ENCODE results near the gene ACOT13. TPM values are rescaled to one million over a fixed set of nuclear protein-coding genes. Genes with fewer than 3 reads are reported as not detected.
A peak's percentile ranks its signal among the peaks of the same experiment; 100 is the strongest.
"Not testable (repeated sequence)": the region's sequence is repeated elsewhere in the genome, so short reads cannot be mapped to it uniquely, and the experiment has no call there.

Gene ACOT13
- total and polyA plus RNA-seq, 5 donors from 2014 or later: 2.9 to 26.7 (median 15.1) TPM

GRCh38 chr6:24649691-24650090 is 17.2 kb upstream of the ACOT13 start:
- peaks cover 22% of the 10 kb centered on the region for H3K36me3 Mint-ChIP-seq
- Histone ChIP-seq H3K4me1 (ENCODE audit: control insufficient read depth, insufficient read depth, low read length, poor library complexity, severe bottlenecking) (peaks cover 14% of the 10 kb centered on the region), H3K9me3 (ENCODE audit: control insufficient read depth in 2 of 2, low read length in 2 of 2) (no peaks in the 10 kb centered on the region), H3K4me3 (ENCODE audit: low read depth, low read length) (no peak overlapping the region), H3K36me3 (ENCODE audit: control insufficient read depth, insufficient read depth, low read length) (peaks cover 36% of the 10 kb centered on the region), H3K27ac (ENCODE audit: insufficient read depth, low read length, poor library complexity, severe bottlenecking) (no peak overlapping the region), H3K27me3 (ENCODE audit: control insufficient read depth, insufficient read depth, low read length) (peaks cover 5% of the 10 kb centered on the region)
- peaks cover 7 to 34% (median 25%) of the 10 kb centered on the region in 4 donors for H3K4me1 Mint-ChIP-seq
- DNase-seq (no peak), ATAC-seq (ENCODE audit: low read depth in 2 of 2) (no peak)
- no peaks in the 10 kb centered on the region for H3K9me3 Mint-ChIP-seq
- H3K27ac Mint-ChIP-seq: peak overlapping the region in 1 of 3 donors; percentile 56
- H3K27me3 Mint-ChIP-seq: peaks cover 22% of the 10 kb centered on the region
- no peak overlapping the region for H3K4me3 Mint-ChIP-seq

- peaks cover 11 to 34% (median 23%) of the 10 kb centered on the region in 4 donors for H3K4me1 Mint-ChIP-seq
- H3K9me3 ChIP-seq (ENCODE audit: control insufficient read depth in 2 of 2, low read length in 2 of 2): no peaks in the 10 kb centered on the region
Observed at GRCh38 chr6:24650365-24650764, 16.5 kb upstream of the ACOT13 start.

GRCh38 chr6:24655215-24655614 is 11.7 kb upstream of the ACOT13 start:
- Mint-ChIP-seq H3K9me3 (no peaks in the 10 kb centered on the region), H3K27ac (no peak overlapping the region), H3K4me3 (no peak overlapping the region), H3K36me3 (peaks cover 46% of the 10 kb centered on the region), H3K4me1 (peaks cover 24 to 59% (median 49%) of the 10 kb centered on the region in 4 donors), H3K27me3 (no peaks in the 10 kb centered on the region)
- Histone ChIP-seq H3K36me3 (ENCODE audit: control insufficient read depth, insufficient read depth, low read length) (peaks cover 52% of the 10 kb centered on the region), H3K27me3 (ENCODE audit: control insufficient read depth, insufficient read depth, low read length) (no peaks in the 10 kb centered on the region), H3K9me3 (ENCODE audit: control insufficient read depth in 2 of 2, low read length in 2 of 2) (no peaks in the 10 kb centered on the region), H3K27ac (ENCODE audit: insufficient read depth, low read length, poor library complexity, severe bottlenecking) (no peak overlapping the region), H3K4me1 (ENCODE audit: control insufficient read depth, insufficient read depth, low read length, poor library complexity, severe bottlenecking) (peaks cover 6% of the 10 kb centered on the region), H3K4me3 (ENCODE audit: low read depth, low read length) (no peak overlapping the region)
- peak in 1 of 2 donors; percentile 28 for ATAC-seq (ENCODE audit: low read depth in 2 of 2)
- DNase-seq: no peak

More at GRCh38 chr6:24650365-24650764, 16.5 kb upstream of the ACOT13 start:
- Histone ChIP-seq H3K4me1 (ENCODE audit: control insufficient read depth, insufficient read depth, low read length, poor library complexity, severe bottlenecking) (peaks cover 11% of the 10 kb centered on the region), H3K27me3 (ENCODE audit: control insufficient read depth, insufficient read depth, low read length) (no peaks in the 10 kb centered on the region), H3K36me3 (ENCODE audit: control insufficient read depth, insufficient read depth, low read length) (peaks cover 40% of the 10 kb centered on the region), H3K27ac (ENCODE audit: insufficient read depth, low read length, poor library complexity, severe bottlenecking) (no peak overlapping the region), H3K4me3 (ENCODE audit: low read depth, low read length) (no peak overlapping the region)
- H3K36me3 Mint-ChIP-seq: peaks cover 22% of the 10 kb centered on the region
- no peak for DNase-seq
- H3K4me3 Mint-ChIP-seq: no peak overlapping the region
- no peak overlapping the region for H3K27ac Mint-ChIP-seq
- ATAC-seq (ENCODE audit: low read depth in 2 of 2): no peak
- H3K9me3 Mint-ChIP-seq: no peaks in the 10 kb centered on the region
- H3K27me3 Mint-ChIP-seq: peaks cover 15% of the 10 kb centered on the region

GRCh38 chr6:24658573-24659560 is 8.0 kb upstream of the ACOT13 start:
- Mint-ChIP-seq H3K4me3 (peak overlapping the region in 1 of 4 donors; percentile 59), H3K9me3 (no peaks in the 10 kb centered on the region), H3K36me3 (peaks cover 55% of the 10 kb centered on the region), H3K27ac (peak overlapping the region; percentile 25 to 79 (median 33)), H3K4me1 (peaks cover 32 to 80% (median 73%) of the 10 kb centered on the region in 4 donors), H3K27me3 (no peaks in the 10 kb centered on the region)
- H3K36me3 ChIP-seq (ENCODE audit: control insufficient read depth, insufficient read depth, low read length): peaks cover 47% of the 10 kb centered on the region
- H3K27ac ChIP-seq (ENCODE audit: insufficient read depth, low read length, poor library complexity, severe bottlenecking): no peak overlapping the region
- DNase-seq (no peak), ATAC-seq (ENCODE audit: low read depth in 2 of 2) (no peak)
- no peaks in the 10 kb centered on the region for H3K9me3 ChIP-seq (ENCODE audit: control insufficient read depth in 2 of 2, low read length in 2 of 2)
- H3K27me3 ChIP-seq (ENCODE audit: control insufficient read depth, insufficient read depth, low read length): no peaks in the 10 kb centered on the region
- H3K4me1 ChIP-seq (ENCODE audit: control insufficient read depth, insufficient read depth, low read length, poor library complexity, severe bottlenecking): peaks cover 11% of the 10 kb centered on the region
- no peak overlapping the region for H3K4me3 ChIP-seq (ENCODE audit: low read depth, low read length)

- Histone ChIP-seq H3K27ac (ENCODE audit: insufficient read depth, low read length, poor library complexity, severe bottlenecking) (no peak overlapping the region), H3K4me1 (ENCODE audit: control insufficient read depth, insufficient read depth, low read length, poor library complexity, severe bottlenecking) (peaks cover 18% of the 10 kb centered on the region), H3K36me3 (ENCODE audit: control insufficient read depth, insufficient read depth, low read length) (peaks cover 53% of the 10 kb centered on the region), H3K9me3 (ENCODE audit: control insufficient read depth in 2 of 2, low read length in 2 of 2) (no peaks in the 10 kb centered on the region), H3K27me3 (ENCODE audit: control insufficient read depth, insufficient read depth, low read length) (no peaks in the 10 kb centered on the region), H3K4me3 (ENCODE audit: low read depth, low read length) (no peak overlapping the region)
- Mint-ChIP-seq H3K4me1 (peaks cover 34 to 85% (median 76%) of the 10 kb centered on the region in 4 donors), H3K36me3 (peaks cover 57% of the 10 kb centered on the region), H3K27ac (no peak overlapping the region), H3K4me3 (no peak overlapping the region), H3K27me3 (no peaks in the 10 kb centered on the region), H3K9me3 (no peaks in the 10 kb centered on the region)
- no peak for DNase-seq
- no peak for ATAC-seq (ENCODE audit: low read depth in 2 of 2)
Observed at GRCh38 chr6:24659561-24659960, 7.3 kb upstream of the ACOT13 start.

GRCh38 chr6:24660105-24660504 is 6.8 kb upstream of the ACOT13 start:
- no peak overlapping the region for H3K27ac ChIP-seq (ENCODE audit: insufficient read depth, low read length, poor library complexity, severe bottlenecking)
- H3K36me3 Mint-ChIP-seq: peaks cover 59% of the 10 kb centered on the region
- no peak for DNase-seq

GRCh38 chr6:24661759-24662158 is 5.1 kb upstream of the ACOT13 start:
- peaks cover 44 to 89% (median 76%) of the 10 kb centered on the region in 4 donors for H3K4me1 Mint-ChIP-seq

More at GRCh38 chr6:24660105-24660504, 6.8 kb upstream of the ACOT13 start:
- H3K36me3 ChIP-seq (ENCODE audit: control insufficient read depth, insufficient read depth, low read length): peaks cover 51% of the 10 kb centered on the region
- ATAC-seq (ENCODE audit: low read depth in 2 of 2): no peak
- peaks cover 37 to 88% (median 81%) of the 10 kb centered on the region in 4 donors for H3K4me1 Mint-ChIP-seq
- no peaks in the 10 kb centered on the region for H3K9me3 ChIP-seq (ENCODE audit: control insufficient read depth in 2 of 2, low read length in 2 of 2)
- peaks cover 24% of the 10 kb centered on the region for H3K4me1 ChIP-seq (ENCODE audit: control insufficient read depth, insufficient read depth, low read length, poor library complexity, severe bottlenecking)
- no peaks in the 10 kb centered on the region for H3K9me3 Mint-ChIP-seq
- H3K4me3 ChIP-seq (ENCODE audit: low read depth, low read length): no peak overlapping the region
- no peaks in the 10 kb centered on the region for H3K27me3 Mint-ChIP-seq
- H3K27me3 ChIP-seq (ENCODE audit: control insufficient read depth, insufficient read depth, low read length): no peaks in the 10 kb centered on the region
- H3K4me3 Mint-ChIP-seq: no peak overlapping the region
- no peak overlapping the region for H3K27ac Mint-ChIP-seq

More at GRCh38 chr6:24661759-24662158, 5.1 kb upstream of the ACOT13 start:
- not testable (repeated sequence) for H3K27ac Mint-ChIP-seq; H3K27me3 Mint-ChIP-seq; H3K27me3 ChIP-seq (ENCODE audit: control insufficient read depth, insufficient read depth, low read length); H3K27ac ChIP-seq (ENCODE audit: insufficient read depth, low read length, poor library complexity, severe bottlenecking); ATAC-seq (ENCODE audit: low read depth in 2 of 2); H3K9me3 Mint-ChIP-seq; H3K9me3 ChIP-seq (ENCODE audit: control insufficient read depth in 2 of 2, low read length in 2 of 2); DNase-seq; H3K4me3 ChIP-seq (ENCODE audit: low read depth, low read length)
- H3K36me3 ChIP-seq (ENCODE audit: control insufficient read depth, insufficient read depth, low read length): peaks cover 45% of the 10 kb centered on the region
- Mint-ChIP-seq H3K4me3 (peak overlapping the region in 1 of 4 donors; percentile 34), H3K36me3 (peaks cover 46% of the 10 kb centered on the region)
- peaks cover 35% of the 10 kb centered on the region for H3K4me1 ChIP-seq (ENCODE audit: control insufficient read depth, insufficient read depth, low read length, poor library complexity, severe bottlenecking)
